ENCODE measurements around the gene TBCA.

TBCA gene

DNA sequence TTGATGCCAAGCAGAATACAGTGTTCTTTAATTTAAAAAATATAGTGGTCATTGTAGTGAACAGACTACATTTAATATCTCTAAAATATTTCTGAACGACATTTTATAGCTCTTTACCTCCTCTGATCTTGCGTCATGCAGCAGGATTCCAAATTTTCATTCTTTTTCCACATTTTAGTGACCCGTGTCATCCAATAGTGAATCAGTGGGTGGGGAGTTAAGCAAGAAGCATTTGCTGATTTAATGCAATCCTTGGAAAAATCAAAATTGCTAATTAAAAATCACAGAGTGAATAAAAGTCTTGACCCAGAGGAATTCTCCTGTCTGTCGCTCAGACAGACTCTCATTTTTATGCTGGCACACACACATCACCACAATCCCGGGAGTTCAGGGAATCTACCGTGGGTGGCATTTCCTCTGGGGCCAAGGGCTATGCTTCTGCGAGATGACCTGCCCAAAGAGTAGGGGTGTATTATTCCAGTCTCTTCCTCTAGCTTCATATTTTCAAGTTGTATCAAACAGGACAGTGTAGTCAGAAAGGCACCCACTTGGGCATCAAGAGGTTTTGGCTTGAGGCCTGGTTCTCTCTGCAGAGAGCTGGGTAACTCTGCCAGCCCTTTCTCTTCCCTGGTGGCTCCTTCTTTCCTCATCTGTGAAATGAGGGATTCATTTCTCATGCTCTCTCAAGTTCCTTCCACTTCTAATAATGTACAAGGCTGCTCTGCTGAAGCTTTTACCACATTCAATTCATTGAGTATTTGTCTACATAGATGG, 112.9 kb downstream of the TBCA start:
- Histone ChIP-seq H3F3A (ENCODE audit: low read depth) (no peaks in the 10 kb centered on the region), H4K20me1 (ENCODE audit: insufficient read depth, low read length, poor library complexity, severe bottlenecking) (no peaks in the 10 kb centered on the region), H3K9me3 (ENCODE audit: insufficient read depth, low read depth, low read length) (no peaks in the 10 kb centered on the region), H3K9ac (ENCODE audit: low read depth, low read length, poor library complexity, severe bottlenecking) (no peak overlapping the region), H3K79me2 (ENCODE audit: insufficient read depth, low read length) (no peaks in the 10 kb centered on the region), H3K4me2 (ENCODE audit: low read depth, low read length, poor library complexity, severe bottlenecking) (no peak overlapping the region), H2AFZ (ENCODE audit: low read length) (no peak overlapping the region), H3K9me2 (replicated peaks; ENCODE audit: low read depth, low read length) (no peaks in the 10 kb centered on the region), H3K4me1 (ENCODE audit: insufficient read depth, low read length, poor library complexity, severe bottlenecking) (no peaks in the 10 kb centered on the region), H3K36me3 (ENCODE audit: insufficient read depth, low read length) (no peaks in the 10 kb centered on the region), H3K4me3 (ENCODE audit: low read length, poor library complexity, severe bottlenecking) (no peak overlapping the region), H3K27me3 (ENCODE audit: insufficient read depth, low read length, poor library complexity, severe bottlenecking) (no peaks in the 10 kb centered on the region)
- TF ChIP-seq, protein P1, sequence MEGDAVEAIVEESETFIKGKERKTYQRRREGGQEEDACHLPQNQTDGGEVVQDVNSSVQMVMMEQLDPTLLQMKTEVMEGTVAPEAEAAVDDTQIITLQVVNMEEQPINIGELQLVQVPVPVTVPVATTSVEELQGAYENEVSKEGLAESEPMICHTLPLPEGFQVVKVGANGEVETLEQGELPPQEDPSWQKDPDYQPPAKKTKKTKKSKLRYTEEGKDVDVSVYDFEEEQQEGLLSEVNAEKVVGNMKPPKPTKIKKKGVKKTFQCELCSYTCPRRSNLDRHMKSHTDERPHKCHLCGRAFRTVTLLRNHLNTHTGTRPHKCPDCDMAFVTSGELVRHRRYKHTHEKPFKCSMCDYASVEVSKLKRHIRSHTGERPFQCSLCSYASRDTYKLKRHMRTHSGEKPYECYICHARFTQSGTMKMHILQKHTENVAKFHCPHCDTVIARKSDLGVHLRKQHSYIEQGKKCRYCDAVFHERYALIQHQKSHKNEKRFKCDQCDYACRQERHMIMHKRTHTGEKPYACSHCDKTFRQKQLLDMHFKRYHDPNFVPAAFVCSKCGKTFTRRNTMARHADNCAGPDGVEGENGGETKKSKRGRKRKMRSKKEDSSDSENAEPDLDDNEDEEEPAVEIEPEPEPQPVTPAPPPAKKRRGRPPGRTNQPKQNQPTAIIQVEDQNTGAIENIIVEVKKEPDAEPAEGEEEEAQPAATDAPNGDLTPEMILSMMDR (conservative IDR thresholded peaks at IDR 0.05; ENCODE audit: low read length) = no peak
- no peak for TF ChIP-seq EZH2phosphoT487 (IDR thresholded peaks at IDR 0.05; ENCODE audit: borderline replicate concordance)

DNA sequence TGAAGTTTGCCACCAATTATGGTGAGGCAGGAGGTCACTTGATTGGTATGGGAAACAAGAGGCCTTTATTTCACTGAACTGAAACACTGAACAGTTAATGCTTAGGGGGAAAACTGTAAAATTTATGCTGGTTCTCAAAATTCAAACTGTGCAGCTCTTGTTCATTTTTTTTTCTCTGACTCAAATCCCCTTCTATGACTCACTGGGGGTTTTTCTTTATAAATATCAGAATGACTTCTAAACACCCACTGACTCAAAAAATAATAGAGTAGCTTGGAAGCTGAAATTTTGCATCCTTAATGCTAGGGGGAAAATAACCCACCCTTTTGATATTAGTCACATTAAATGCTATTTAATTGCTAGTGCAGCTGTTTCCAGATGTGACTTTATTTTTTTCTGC, 113.5 kb downstream of the TBCA start:
- no peak overlapping the region for H2AFZ ChIP-seq (ENCODE audit: low read length)
- no peaks in the 10 kb centered on the region for H3K4me1 ChIP-seq (ENCODE audit: insufficient read depth, low read length, poor library complexity, severe bottlenecking)
- no peaks in the 10 kb centered on the region for H3K79me2 ChIP-seq (ENCODE audit: insufficient read depth, low read length)
- no peak for TF ChIP-seq EZH2phosphoT487 (IDR thresholded peaks at IDR 0.05; ENCODE audit: borderline replicate concordance)
- TF ChIP-seq, protein P1 (conservative IDR thresholded peaks at IDR 0.05; ENCODE audit: low read length) = no peak
- H3F3A ChIP-seq (ENCODE audit: low read depth) = no peaks in the 10 kb centered on the region
- no peaks in the 10 kb centered on the region for H3K9me3 ChIP-seq (ENCODE audit: insufficient read depth, low read depth, low read length)
- H3K9me2 ChIP-seq (replicated peaks; ENCODE audit: low read depth, low read length) = no peaks in the 10 kb centered on the region
- no peaks in the 10 kb centered on the region for H3K36me3 ChIP-seq (ENCODE audit: insufficient read depth, low read length)
- H3K27me3 ChIP-seq (ENCODE audit: insufficient read depth, low read length, poor library complexity, severe bottlenecking) = no peaks in the 10 kb centered on the region
- no peak overlapping the region for H3K4me3 ChIP-seq (ENCODE audit: low read length, poor library complexity, severe bottlenecking)
- H4K20me1 ChIP-seq (ENCODE audit: insufficient read depth, low read length, poor library complexity, severe bottlenecking) = no peaks in the 10 kb centered on the region
- no peak overlapping the region for H3K9ac ChIP-seq (ENCODE audit: low read depth, low read length, poor library complexity, severe bottlenecking)
- H3K4me2 ChIP-seq (ENCODE audit: low read depth, low read length, poor library complexity, severe bottlenecking) = no peak overlapping the region

GRCh38 chr5:77658662-77659061, 117.5 kb downstream of the TBCA start:
- H3K79me2 ChIP-seq (ENCODE audit: insufficient read depth, low read length) = no peaks in the 10 kb centered on the region
- no peak for TF ChIP-seq EZH2phosphoT487 (IDR thresholded peaks at IDR 0.05; ENCODE audit: borderline replicate concordance)
- TF ChIP-seq, protein P1 (conservative IDR thresholded peaks at IDR 0.05; ENCODE audit: low read length) = no peak
- H3K4me1 ChIP-seq (ENCODE audit: insufficient read depth, low read length, poor library complexity, severe bottlenecking) = no peaks in the 10 kb centered on the region
- H3K27me3 ChIP-seq (ENCODE audit: insufficient read depth, low read length, poor library complexity, severe bottlenecking) = no peaks in the 10 kb centered on the region
- no peak overlapping the region for H3K4me2 ChIP-seq (ENCODE audit: low read depth, low read length, poor library complexity, severe bottlenecking)
- no peaks in the 10 kb centered on the region for H3K9me2 ChIP-seq (replicated peaks; ENCODE audit: low read depth, low read length)
- H4K20me1 ChIP-seq (ENCODE audit: insufficient read depth, low read length, poor library complexity, severe bottlenecking) = no peaks in the 10 kb centered on the region
- no peak overlapping the region for H3K4me3 ChIP-seq (ENCODE audit: low read length, poor library complexity, severe bottlenecking)
- H3F3A ChIP-seq (ENCODE audit: low read depth) = no peaks in the 10 kb centered on the region
- H3K9ac ChIP-seq (ENCODE audit: low read depth, low read length, poor library complexity, severe bottlenecking) = no peak overlapping the region
- no peaks in the 10 kb centered on the region for H3K9me3 ChIP-seq (ENCODE audit: insufficient read depth, low read depth, low read length)
- H3K36me3 ChIP-seq (ENCODE audit: insufficient read depth, low read length) = no peaks in the 10 kb centered on the region
- no peak overlapping the region for H2AFZ ChIP-seq (ENCODE audit: low read length)
